ENCODE measurements around the gene LIPC.

Gene LIPC

GRCh38 chr15:58476525-58477162, 44.9 kb downstream of the LIPC start:
- no peak for DNase-seq

DNA sequence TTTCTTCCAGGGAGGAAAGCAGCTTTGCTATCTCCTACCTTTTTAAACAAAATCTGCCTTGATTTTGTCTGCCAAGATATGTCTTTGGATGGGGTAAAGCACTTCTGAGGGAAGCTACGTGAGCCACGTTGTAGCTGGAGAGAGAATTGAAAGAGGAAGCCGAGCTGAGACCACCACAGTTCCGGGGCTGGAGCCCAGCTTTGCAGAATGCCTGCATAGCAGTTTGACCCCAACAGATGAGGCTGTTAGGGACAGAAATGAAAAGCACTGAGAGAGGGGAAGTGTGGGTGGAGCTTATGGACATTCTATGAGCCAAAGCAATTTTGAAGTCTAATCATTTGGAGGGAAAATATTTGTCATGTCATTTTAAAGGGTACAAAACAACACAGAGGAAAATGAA, 45.4 kb downstream of the LIPC start:
- no peak for DNase-seq

GRCh38 chr15:58478035-58478434, 46.2 kb downstream of the LIPC start:
- DNase-seq, result no peak

GRCh38 chr15:58478579-58478978, 46.8 kb downstream of the LIPC start:
- DNase-seq, result no peak

- no peak for DNase-seq
These were observed 48.1 kb downstream of the LIPC start for GRCh38 chr15:58479941-58480340.

DNA sequence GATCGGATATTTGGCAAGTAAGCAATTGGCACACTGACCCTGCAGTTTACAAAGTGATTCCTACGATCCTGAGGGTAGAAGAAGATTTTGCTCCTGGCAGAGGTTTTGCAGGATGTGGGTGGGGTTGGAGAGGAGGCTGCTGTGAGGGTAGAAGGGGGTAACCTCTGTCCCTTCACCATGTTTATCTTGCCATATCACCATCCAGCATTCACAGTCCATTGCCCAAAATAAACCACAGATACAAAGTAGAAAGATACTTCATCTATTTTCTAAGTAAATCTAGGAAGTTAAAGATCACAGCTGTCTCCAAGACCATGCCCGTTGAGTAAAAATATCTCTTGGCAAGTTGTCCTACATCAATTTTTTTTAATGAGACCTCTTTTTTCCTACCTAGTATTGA, 51.6 kb downstream of the LIPC start:
- no peak for DNase-seq

DNA sequence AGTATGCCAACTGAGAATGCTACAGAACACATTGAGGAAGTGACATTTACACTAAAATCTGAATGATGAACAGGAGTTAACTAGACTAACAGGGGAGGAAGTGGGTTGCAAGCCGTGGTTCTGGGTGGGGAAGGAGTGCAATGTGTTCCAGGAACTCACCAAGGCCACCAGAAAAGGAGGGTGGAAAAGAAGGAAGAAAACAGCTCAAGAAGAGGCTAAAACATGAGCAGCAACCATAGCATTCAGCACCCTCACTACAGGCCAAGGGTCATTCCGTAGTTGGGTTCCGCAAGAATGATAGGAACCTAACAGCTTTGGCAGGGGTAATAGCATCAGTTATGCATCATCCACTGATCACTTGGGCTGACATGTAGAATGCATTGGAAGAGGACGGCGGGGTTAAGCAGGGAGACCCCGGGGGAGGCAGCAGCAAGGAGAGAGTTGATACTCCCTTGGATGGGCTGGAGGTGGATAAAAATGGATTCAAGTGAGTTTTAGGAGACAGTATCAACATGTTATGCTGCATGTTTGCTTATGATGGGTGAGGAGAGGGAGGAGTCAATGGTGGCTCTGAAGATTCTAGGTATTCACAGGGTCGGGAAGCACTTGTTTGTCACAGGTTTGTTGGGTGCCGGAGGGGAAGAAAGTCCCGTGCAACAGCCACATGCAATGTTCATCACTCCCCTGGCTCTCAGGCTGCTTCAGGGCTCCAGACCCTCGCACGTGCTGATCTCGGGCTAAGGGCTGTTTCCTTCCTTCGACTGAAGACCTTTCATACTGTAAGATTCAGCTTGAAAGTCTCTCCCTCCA, 53.2 kb downstream of the LIPC start:
- DNase-seq, result no peak

DNA sequence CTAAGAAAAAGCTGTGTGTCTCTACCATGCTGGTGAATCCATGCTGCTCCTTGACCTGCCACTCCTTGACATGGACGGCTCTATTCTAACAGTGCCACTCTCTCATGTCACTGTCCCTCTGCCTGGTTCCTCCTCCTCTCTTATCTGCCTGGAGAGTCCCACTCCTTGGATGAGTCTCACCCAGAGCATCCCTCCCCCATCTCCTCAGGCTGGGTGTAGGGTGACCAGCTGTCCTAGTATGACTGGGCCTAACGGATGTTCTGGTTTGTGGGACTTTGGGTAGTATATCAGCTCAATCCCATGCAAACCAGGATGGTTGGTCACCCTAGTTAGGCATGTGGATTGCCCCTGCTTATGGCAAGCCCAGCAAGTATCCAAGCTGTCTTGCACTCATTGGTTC, 54.3 kb downstream of the LIPC start:
- no peak for DNase-seq

GRCh38 chr15:58486564-58486963, 54.8 kb downstream of the LIPC start:
- no peak for DNase-seq

DNA sequence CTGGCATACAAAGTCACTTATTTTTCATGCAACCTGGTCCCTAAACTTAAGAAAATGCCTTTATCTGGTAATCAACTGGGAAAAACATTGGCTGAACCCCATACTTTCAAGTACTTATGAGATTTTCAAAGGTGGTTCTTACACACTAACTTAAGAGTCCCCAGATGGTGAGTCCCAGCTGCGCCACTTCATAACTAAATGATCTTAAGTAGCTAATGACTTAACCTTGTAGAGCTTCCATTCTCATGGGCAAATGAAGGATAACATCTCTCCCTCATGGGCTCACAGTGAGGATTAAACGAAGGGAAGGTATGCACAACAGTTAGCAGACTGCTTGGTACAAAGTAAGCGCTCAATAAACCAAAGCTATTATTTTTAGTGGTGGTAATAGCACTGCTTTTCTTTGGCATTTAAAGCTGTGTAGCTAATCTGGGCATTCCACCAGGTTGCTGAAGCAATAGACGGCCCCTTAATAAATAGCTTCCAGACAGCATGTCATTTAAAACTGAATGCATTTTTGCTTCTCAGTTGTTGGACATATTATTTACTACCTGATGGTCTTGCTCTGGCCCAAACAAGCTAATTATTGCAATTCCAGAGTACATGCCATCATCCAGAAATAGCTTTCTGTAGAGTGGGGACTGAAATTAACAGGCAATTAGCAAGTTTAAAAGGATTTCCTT, 55.4 kb downstream of the LIPC start:
- DNase-seq, result no peak

GRCh38 chr15:58487724-58488120, 55.9 kb downstream of the LIPC start:
- DNase-seq, result no peak

DNA sequence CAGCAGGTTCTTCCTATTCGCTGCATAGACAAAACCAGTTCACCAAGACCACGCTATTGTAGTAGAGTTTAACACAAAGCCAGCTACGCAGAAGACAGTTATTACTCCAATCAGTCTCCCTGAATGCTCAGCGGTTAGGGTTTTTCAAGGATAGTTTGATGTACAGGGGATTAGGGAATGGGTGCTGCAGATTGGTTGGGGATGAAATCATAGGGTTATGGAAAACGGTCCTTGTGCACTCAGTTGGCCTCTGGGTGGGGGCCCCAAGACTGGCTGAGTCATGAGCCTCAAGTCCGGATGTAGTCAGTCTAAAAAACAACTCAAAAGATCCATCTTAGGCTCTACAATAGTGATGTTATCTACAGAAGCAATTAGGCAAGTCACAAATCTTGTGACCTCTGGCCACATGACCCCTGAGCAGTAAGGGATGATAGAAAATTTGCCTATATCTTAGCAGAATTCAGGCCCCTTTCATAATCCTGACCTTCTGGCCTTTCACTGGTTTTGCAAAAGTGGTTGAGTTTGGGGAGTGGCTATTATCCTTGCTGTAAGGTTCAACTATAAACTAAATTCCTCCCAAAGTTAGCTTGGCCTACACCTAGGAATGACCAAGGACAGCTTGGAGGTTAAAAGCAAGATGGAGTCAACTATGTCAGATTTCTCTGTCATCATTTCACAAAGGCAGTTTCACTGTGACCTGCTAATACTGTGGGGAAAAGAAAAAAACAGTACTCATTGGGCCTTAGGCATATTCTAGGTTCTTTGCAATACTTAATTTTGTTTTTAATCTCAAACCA, 57.7 kb downstream of the LIPC start:
- DNase-seq, result no peak

DNA sequence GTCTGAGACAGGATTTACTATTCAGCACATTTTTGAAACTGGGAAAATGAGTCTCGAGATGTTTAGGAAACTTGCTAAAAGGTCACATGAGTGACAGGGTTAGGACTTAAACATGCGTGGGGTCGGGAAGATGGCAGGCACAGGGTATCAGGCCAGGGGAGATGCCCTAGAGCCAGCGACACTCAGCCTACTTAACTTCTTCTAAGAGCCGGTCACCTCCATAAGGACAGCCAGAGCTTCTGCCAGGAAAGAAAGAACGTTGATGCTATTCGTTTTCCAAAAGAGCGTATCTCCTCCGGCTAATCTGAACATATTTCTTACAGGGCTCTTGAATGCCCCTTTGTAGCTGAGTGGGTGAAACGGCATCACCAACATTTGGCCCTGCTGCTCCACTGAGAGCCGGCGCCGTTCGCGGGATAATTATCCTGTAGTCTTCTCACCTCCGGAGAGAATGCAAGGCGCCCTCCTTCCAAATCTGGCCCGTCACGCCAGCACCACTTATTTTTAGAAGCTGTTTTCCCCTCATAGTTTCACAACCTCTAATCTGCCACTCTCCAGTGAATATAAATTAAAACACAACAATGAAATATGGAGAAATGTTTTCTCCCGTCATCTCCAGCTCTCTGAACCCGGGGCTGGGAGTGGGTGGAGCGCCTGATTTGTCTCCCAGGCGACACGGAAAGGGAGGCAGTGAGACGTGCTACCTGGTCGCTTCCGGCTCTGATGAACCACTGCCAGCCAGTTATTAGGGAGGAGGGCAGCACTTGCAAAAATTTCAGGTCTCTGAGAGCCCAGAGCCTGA, 58.5 kb downstream of the LIPC start:
- no peak for DNase-seq

DNA sequence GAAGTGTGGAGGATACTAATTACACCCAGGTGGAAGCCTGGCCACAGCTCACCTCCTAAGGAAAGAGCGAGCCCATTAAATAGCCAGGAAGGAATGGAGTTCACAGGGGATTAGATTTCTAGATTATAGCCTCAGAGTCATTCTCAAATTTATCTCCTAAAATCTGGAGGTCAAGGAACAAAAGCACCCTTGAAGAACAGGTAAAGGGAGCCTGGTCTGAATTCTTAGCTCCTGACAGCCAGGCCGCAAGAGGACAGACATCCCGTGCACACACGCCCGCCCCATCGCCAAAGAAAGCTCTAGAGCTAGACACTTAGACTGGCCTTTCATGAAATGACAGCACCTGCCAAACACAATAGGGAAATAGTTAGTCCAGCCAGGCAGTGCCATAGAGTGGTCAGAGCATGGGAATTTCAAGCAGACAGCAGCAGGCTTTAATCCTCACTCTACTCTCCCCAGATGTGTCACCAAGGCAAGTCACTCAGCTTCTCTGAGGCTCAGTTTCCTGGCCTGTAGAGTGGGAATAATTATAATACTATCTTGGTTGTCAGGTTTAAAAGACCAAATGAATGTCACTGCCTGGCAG, 59.2 kb downstream of the LIPC start:
- no peak for DNase-seq

DNA sequence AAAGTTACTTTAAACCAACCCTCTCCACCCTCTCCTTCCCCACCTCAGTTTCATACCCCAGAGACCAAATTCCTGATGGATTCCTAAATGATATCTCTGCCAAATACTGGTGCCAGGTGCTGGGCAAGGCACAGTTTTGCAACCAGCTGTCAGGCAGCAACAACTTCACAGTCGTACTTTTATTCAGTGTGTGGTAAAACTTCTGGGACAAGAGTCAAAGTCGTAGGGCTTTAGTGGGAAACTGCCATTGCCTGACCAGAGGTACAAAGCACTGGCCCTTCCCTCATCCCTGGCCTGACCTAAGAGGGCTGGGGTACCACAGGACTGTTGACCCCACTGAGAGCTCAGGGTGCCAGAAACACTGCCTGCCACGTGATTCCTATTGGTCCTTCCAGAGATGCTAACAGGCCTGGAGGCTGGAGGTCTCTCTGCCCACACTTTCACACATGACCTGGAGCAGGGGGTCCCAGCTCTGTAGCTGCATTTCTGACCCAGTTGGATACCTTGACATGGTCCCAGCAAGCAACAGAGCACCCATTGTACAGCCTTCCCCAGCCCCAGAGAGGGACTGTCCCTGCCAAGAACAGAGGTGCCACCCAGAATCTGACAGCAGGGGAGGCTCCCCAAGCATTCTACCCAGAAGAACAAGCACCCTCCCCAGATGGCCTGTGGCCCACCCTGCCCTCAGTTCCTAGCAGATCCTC, 59.9 kb downstream of the LIPC start:
- no peak for DNase-seq

DNA sequence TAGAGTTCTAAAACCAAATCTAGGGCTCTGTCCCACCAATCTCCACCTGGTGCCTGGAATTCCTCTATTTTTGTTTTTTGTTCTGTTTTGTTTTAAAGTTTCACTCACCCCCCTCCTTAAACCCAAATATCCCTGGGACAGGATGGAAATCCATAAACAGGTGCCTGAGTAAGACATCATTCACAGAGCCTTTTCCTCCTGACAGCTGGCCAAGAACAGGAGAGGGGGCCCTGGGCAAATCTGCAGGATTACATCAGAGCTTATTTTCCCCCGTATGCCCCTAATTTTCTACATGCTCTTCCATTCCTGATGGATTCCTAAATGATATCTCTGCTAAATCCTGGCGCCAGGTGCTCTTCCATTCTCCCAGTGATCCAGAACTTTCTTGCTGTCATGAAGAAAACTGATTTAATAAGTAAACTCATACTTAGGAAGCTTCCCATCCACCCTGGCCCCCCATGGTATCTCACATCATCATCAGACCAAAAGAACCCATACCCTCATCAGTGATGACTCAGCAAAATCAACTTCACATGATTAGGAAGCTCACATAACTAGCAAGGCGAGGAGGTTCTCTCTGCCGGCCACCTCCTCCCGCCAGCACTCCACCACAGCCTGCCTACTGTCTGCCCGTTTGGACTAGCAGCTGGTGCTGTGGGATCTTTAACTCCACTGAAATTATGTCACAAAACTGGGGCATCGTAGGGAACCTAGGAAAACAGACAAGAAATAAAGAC, 61.0 kb downstream of the LIPC start:
- peak; percentile 42 for DNase-seq

- no peak for DNase-seq
These were observed 62.8 kb downstream of the LIPC start for GRCh38 chr15:58494567-58494966.

DNA sequence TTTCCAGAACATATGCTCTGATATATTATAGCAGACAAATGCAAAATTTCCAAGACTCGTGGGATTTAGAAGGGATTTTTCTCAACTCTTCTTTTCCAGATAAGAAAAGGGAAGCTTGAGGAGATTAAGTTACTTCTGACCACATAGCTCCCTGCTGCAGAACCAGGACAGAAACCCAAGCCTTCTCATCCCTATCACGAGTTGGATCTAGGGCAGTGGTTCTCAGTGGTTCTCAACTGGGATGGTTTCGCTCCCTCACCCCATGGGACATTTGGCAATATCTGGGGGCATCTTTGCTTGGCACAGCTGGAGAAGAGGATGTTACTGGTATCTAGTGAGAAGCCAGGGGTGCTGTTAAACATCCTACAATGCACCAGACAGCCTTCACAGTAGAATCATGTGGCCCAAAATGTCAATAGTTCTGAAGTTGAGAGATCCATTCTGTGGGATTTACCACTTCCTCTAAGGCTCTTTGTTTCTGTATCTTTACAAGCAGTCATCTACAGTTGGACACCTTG, 64.2 kb downstream of the LIPC start:
- no peak for DNase-seq

DNA sequence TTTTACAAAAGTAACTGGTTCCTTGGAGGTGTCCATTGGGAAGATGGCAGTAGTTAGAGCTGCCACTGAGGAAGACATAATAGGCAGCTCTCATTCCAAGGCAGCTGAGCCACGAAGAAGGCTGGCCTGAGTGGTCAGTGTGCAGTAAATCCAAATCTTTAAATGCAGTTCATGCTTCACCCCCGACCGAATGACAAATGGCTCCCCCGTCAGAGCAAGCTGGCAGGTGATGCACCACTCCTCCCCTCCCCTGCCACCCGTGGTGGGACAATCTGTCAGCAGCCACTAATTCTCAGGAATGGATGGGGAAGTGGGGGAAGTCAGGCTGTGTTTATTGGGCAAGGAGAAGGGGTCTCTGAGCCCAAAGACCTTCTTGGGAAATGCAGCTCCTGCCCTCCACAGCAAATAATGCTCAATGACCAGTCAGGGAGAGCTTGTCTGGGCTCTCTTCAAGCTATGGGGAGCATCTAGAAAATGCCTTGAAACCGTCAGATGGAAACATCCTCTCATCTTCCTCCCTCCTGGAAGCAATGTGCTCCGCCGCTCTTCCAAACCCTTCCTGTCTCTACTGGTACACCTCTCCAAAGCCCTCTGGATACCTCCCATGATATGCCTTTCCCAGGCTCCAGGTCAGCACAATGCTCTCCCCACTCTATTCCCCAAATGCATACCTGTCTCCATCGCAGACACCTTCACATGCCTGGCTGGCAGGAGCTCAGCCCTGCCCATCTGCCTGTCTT, 65.4 kb downstream of the LIPC start:
- DNase-seq, result no peak

Measured in eye (tissue), 1 donor.